22Rv1 (cell line): ENCODE data around the gene PCGF2.

Source experiments
- H3K27ac ChIP-seq: fragments of 450-650 bp; 2 replicates; pipeline ENCODE4 v1.5.1; 2017
- CTCF ChIP-seq: fragments of 450-650 bp; IDR thresholded peaks from 2 replicates; pipeline ENCODE4 v1.5.1; 2017; ENCODE audit warnings: mild to moderate bottlenecking
- ZFX ChIP-seq: fragments of 450-650 bp; IDR thresholded peaks from 2 replicates; pipeline ENCODE4 v1.6.1; 2017; ENCODE audit warnings: antibody characterized with exemption, borderline replicate concordance

Gene PCGF2

GRCh38 chr17:38768417-38768816 lies 20.3 kb upstream of the PCGF2 start:
- peak overlapping the region; percentile 26; the same call in 1 of the 2 replicates for H3K27ac ChIP-seq
- TF ChIP-seq CTCF (no peak), ZFX (no peak)

- no peak overlapping the region for H3K27ac ChIP-seq
- TF ChIP-seq ZFX: no peak
- TF ChIP-seq CTCF: no peak
Observed at GRCh38 chr17:38766341-38766740, 18.2 kb upstream of the PCGF2 start.

- no peak for TF ChIP-seq CTCF
- TF ChIP-seq ZFX: no peak
- H3K27ac ChIP-seq: no peak overlapping the region
Observed at GRCh38 chr17:38762231-38762630, 14.1 kb upstream of the PCGF2 start.

GRCh38 chr17:38761612-38762011 lies 13.5 kb upstream of the PCGF2 start:
- no peak overlapping the region for H3K27ac ChIP-seq
- TF ChIP-seq CTCF (peak; percentile 55), ZFX (no peak)

- TF ChIP-seq ZFX: no peak
- TF ChIP-seq CTCF: no peak
- peak overlapping the region; percentile 99 for H3K27ac ChIP-seq
Observed at GRCh38 chr17:38753071-38753506, 5.0 kb upstream of the PCGF2 start.

- TF ChIP-seq CTCF (no peak), ZFX (no peak)
- peak within 1 kb of the TSS; percentile 99 for H3K27ac ChIP-seq
Observed at GRCh38 chr17:38752308-38753070, 4.4 kb upstream of the PCGF2 start, which contains the start of gene PSMB3. Gene PSMB3, plus strand, starts transcription at chr17:38752741. Its CDS starts 86 bp downstream, at chr17:38752827.

- H3K27ac ChIP-seq: peak overlapping the region; percentile 99
Observed at GRCh38 chr17:38751808-38752307, 3.7 kb upstream of the PCGF2 start.

More at GRCh38 chr17:38751808-38752307, 3.7 kb upstream of the PCGF2 start:
- TF ChIP-seq CTCF: no peak
- no peak for TF ChIP-seq ZFX
